K562 (cell line): ENCODE data around the gene ENTPD3. TPM values are rescaled to one million over a fixed set of nuclear protein-coding genes. Genes with fewer than 3 reads are reported as not detected.

Source experiments
- ATAC-seq: fragments of 200-7000 bp; cut with Tn5 transposase; 3 replicates; pipeline ENCODE4 v1.9.1; 2020; ENCODE audit warnings: moderate library complexity
- BruUV-seq: library from RNA; stranded (reverse); fragments of 400-500 nt; replicated peaks from 2 replicates; lab custom pipeline; 2021; lab: Mats Ljungman, UMichigan
- CTCF ChIA-PET: fragments of 300-600 bp; formaldehyde crosslinking; extraction: SDS; loops from one replicate; lab custom pipeline; 2021; ENCODE audit warnings: low intra/inter-chr PET ratio; lab: Yijun Ruan, JAX
- POLR2A ChIA-PET: fragments of 300-600, 350-650 bp; sonication (Branson Sonifier 250); formaldehyde crosslinking; extraction: SDS; loops from one replicate; lab custom pipeline; 2021; ENCODE audit warnings: antibody characterized with exemption, inconsistent platforms; lab: Yijun Ruan, JAX
- DNase-seq, 4 experiments: peaks; one replicate each; pipeline versions ENCODE4 v3.0.0 to v3.0.0-alpha.2; 2011 to 2018; ENCODE audit warnings: low spot score in 3 of 4, mixed read lengths in 3 of 4; ENCODE audit errors: extremely low read depth in 1 of 4
- FAIRE-seq: peaks from 2 replicates; lab custom pipeline; 2011; peaks lifted over from hg19 to GRCh38; lab: Jason Lieb, UNC
- H2AFZ ChIP-seq: 2 replicates; pipeline ENCODE4 v1.6.0; 2011; ENCODE audit warnings: low read depth, low read length, control low read depth, inconsistent platforms
- H3K27ac ChIP-seq: fragments of 200-600 bp; 3 replicates; pipeline ENCODE4 v1.8.0; 2011; ENCODE audit warnings: low read depth, mild to moderate bottlenecking, control low read depth, inconsistent platforms, low read length, moderate library complexity, mixed read lengths; ENCODE audit errors: extremely low read depth
- H3K27me3 ChIP-seq, 2 experiments: fragments of 300-600 bp in 1 of 2; 2 replicates in 1 of 2; 3 replicates in 1 of 2; pipeline versions ENCODE4 v1.6.0 to v1.8.0; 2011; ENCODE audit warnings: inconsistent platforms in 2 of 2, low read length in 2 of 2, mild to moderate bottlenecking in 1 of 2, mixed read lengths in 1 of 2, moderate library complexity in 1 of 2; ENCODE audit not compliant: control insufficient read depth in 2 of 2, insufficient read depth in 2 of 2
- H3K36me3 ChIP-seq: fragments of 300-600 bp; 3 replicates; pipeline ENCODE4 v1.8.0; 2011; ENCODE audit warnings: mild to moderate bottlenecking, low read length, inconsistent platforms; ENCODE audit not compliant: control insufficient read depth, insufficient read depth
- H3K4me1 ChIP-seq, 2 experiments: fragments of 200-600 bp in 1 of 2; replicated peaks in 1 of 2; 2 replicates in 1 of 2; 3 replicates in 1 of 2; pipeline versions ENCODE4 v1.5.1 to v1.8.0; 2011; ENCODE audit warnings: inconsistent platforms in 2 of 2, low read length in 2 of 2, mild to moderate bottlenecking in 1 of 2, mixed read lengths in 1 of 2, moderate library complexity in 1 of 2; ENCODE audit not compliant: control insufficient read depth in 2 of 2, insufficient read depth in 2 of 2
- H3K4me2 ChIP-seq: 2 replicates; pipeline ENCODE4 v1.6.1; 2011; ENCODE audit warnings: low read length, control low read depth, inconsistent platforms, mixed read lengths; ENCODE audit not compliant: insufficient read depth
- H3K4me3 ChIP-seq: fragments of 200-600 bp; sonication (generic), shearing (Covaris generic); 2 replicates; pipeline ENCODE4 v1.5.1; 2016; ENCODE audit warnings: control low read depth, inconsistent platforms
- H3K79me2 ChIP-seq: fragments of 200-600 bp; 3 replicates; pipeline ENCODE4 v1.8.0; 2011; ENCODE audit warnings: low read length, inconsistent platforms; ENCODE audit not compliant: control insufficient read depth, insufficient read depth
- H3K9ac ChIP-seq, 2 experiments: 2 replicates each; pipeline versions ENCODE4 v1.6.0 to v1.6.1; 2011; ENCODE audit warnings: low read depth in 2 of 2, low read length in 2 of 2, control low read depth in 1 of 2, inconsistent platforms in 1 of 2, mild to moderate bottlenecking in 1 of 2, mixed read lengths in 1 of 2; ENCODE audit not compliant: insufficient read depth in 1 of 2
- H3K9me1 ChIP-seq: one replicate; pipeline ENCODE4 v1.6.0; 2011; ENCODE audit warnings: inconsistent platforms, mild to moderate bottlenecking, low read length, moderate library complexity; ENCODE audit not compliant: control insufficient read depth, insufficient read depth
- H3K9me3 ChIP-seq: replicated peaks from 2 replicates; pipeline ENCODE4 v1.5.1; 2011; ENCODE audit warnings: low read depth, low read length, inconsistent platforms; ENCODE audit not compliant: control insufficient read depth, insufficient read depth
- H4K20me1 ChIP-seq: replicated peaks from 2 replicates; pipeline ENCODE4 v1.6.1; 2011; ENCODE audit warnings: low read length, inconsistent platforms, mixed read lengths; ENCODE audit not compliant: control insufficient read depth, insufficient read depth
- ARID1B ChIP-seq: fragments of 450-650 bp; IDR thresholded peaks from 2 replicates; pipeline ENCODE4 v1.6.1; 2016; ENCODE audit warnings: antibody characterized with exemption, mild to moderate bottlenecking, inconsistent platforms
- BHLHE40 ChIP-seq: IDR thresholded peaks from 2 replicates; pipeline ENCODE4 v1.6.1; 2011; ENCODE audit warnings: low read length, improper control_type of control experiment
- CBFA2T3 ChIP-seq: fragments of 450-650 bp; IDR thresholded peaks from 2 replicates; pipeline ENCODE4 v1.6.1; 2017
- DPF2 ChIP-seq: fragments of 450-650 bp; IDR thresholded peaks from 2 replicates; pipeline ENCODE4 v1.6.1; 2016
- GATA2 ChIP-seq: sonication (generic); formaldehyde crosslinking; IDR thresholded peaks from 2 replicates; pipeline ENCODE4 v1.4.0; 2020; ENCODE audit warnings: mild to moderate bottlenecking, missing genetic modification reagents
- HDAC2 ChIP-seq: fragments of 450-650 bp; IDR thresholded peaks from 2 replicates; pipeline ENCODE4 v1.6.1; 2016; ENCODE audit warnings: mild to moderate bottlenecking
- HDAC8 ChIP-seq: fragments of 450-650 bp; IDR thresholded peaks from 2 replicates; pipeline ENCODE4 v1.6.1; 2016; ENCODE audit warnings: mild to moderate bottlenecking, missing genetic modification characterization, moderate library complexity, missing compliant biosample characterization
- JUN ChIP-seq, 2 experiments: sonication (generic) in 1 of 2; formaldehyde crosslinking in 1 of 2; IDR thresholded peaks; 2 replicates each; pipeline versions ENCODE4 v1.6.1 to v1.8.0; 2012 to 2022; ENCODE audit warnings: borderline replicate concordance in 2 of 2, mild to moderate bottlenecking in 2 of 2, improper control_type of control experiment in 1 of 2, low read depth in 1 of 2, low read length in 1 of 2, missing genetic modification reagents in 1 of 2
- MTA1 ChIP-seq: fragments of 450-650 bp; IDR thresholded peaks from 2 replicates; pipeline ENCODE4 v1.6.1; 2017; ENCODE audit warnings: borderline replicate concordance
- MYNN ChIP-seq, 2 experiments: sonication (generic); formaldehyde crosslinking in 1 of 2; IDR thresholded peaks; 2 replicates each; pipeline versions ENCODE4 v1.5.0 to v1.6.1; 2016 to 2020; ENCODE audit warnings: antibody characterized with exemption in 1 of 2, missing genetic modification reagents in 1 of 2
- NCOA1 ChIP-seq: fragments of 450-650 bp; IDR thresholded peaks from 2 replicates; pipeline ENCODE4 v1.6.1; 2016; ENCODE audit warnings: low read depth
- SMAD3 ChIP-seq: fragments of 450-650 bp; formaldehyde crosslinking; conservative IDR thresholded peaks from 2 replicates; pipeline ENCODE4 v1.4.0; 2020; ENCODE audit warnings: mild to moderate bottlenecking
- SMARCA4 ChIP-seq: fragments of 450-650 bp; IDR thresholded peaks from 2 replicates; pipeline ENCODE4 v1.6.1; 2016
- SMARCE1 ChIP-seq: fragments of 450-650 bp; IDR thresholded peaks from 2 replicates; pipeline ENCODE4 v1.7.1; 2016; ENCODE audit warnings: mild to moderate bottlenecking
- TAL1 ChIP-seq: fragments of 450-650 bp; IDR thresholded peaks from 2 replicates; pipeline ENCODE4 v1.6.1; 2016; ENCODE audit warnings: mild to moderate bottlenecking
- TEAD4 ChIP-seq, 2 experiments: sonication (generic) in 1 of 2; formaldehyde crosslinking in 1 of 2; IDR thresholded peaks; 2 replicates each; pipeline versions ENCODE4 v1.6.1 to v1.8.0; 2012 to 2022; ENCODE audit warnings: borderline replicate concordance in 1 of 2, inconsistent platforms in 1 of 2, low read length in 1 of 2, mild to moderate bottlenecking in 1 of 2, missing genetic modification reagents in 1 of 2
- ZNF408 ChIP-seq: fragments of 250-450 bp; sonication (Bioruptor Pico); IDR thresholded peaks from 2 replicates; pipeline ENCODE4 v1.4.0; 2020; ENCODE audit warnings: low read depth, mild to moderate bottlenecking, moderate library complexity
- ZNF592 ChIP-seq: fragments of 450-650 bp; IDR thresholded peaks from 2 replicates; pipeline ENCODE4 v1.6.1; 2017; ENCODE audit warnings: antibody characterized with exemption, mild to moderate bottlenecking
- WGBS: fragments of 100-300 bp; shearing (Covaris generic); methylation state at CpG from one replicate; pipeline ENCODE4 v1.1.6; 2016; ENCODE audit warnings: low coverage, mixed read lengths; ENCODE audit not compliant: insufficient coverage; ENCODE audit errors: missing lambda C conversion rate; 5-methylcytosine and 5-hydroxymethylcytosine counted together
- in situ Hi-C: fragments of 300-500 bp; cut with MboI; formaldehyde crosslinking; loops from 4 replicates; pipeline ENCODE4 v1.15.0; 2018; ENCODE audit warnings: inconsistent platforms, mixed read lengths
- intact Hi-C: fragments of 100-400 bp; cut with micrococcal nuclease; formaldehyde crosslinking; loops from 2 replicates; pipeline ENCODE4 v1.14.2; 2022
- polyA plus RNA-seq, 8 experiments: library from polyadenylated mRNA; depleted of rRNA in 4 of 8; stranded (reverse) in 5 of 8; unstranded in 3 of 8; fragments of >200 nt; fragmentation: Nextera tagmentation in 2 of 8; fragmentation: Illumina TruSeq in 1 of 8; extraction: Ambion mirVana in 2 of 8; extraction: Trizol in 1 of 8; gene quantifications; 2 replicates each; pipeline versions ENCODE4 v1.2.1 to v1.2.3, GENCODE V29; 2011 to 2014; ENCODE audit warnings: inconsistent platforms in 1 of 8, missing spikeins in 1 of 8
- total RNA-seq, 7 experiments: library from RNA; depleted of rRNA in 6 of 7; stranded (reverse); fragments of >200 nt in 6 of 7; fragmentation: Illumina TruSeq in 2 of 7; extraction: Trizol in 2 of 7; gene quantifications; 2 replicates each; pipeline versions ENCODE4 v1.2.1 to v1.2.3, GENCODE V29; 2011 to 2021; ENCODE audit warnings: low replicate concordance in 1 of 7

ENTPD3 gene
- total and polyA plus RNA-seq, 9 of the 15 experiments (the other 6 are each of a cell fraction or from before 2014, with no cell fraction given): 0.23 to 2.1 (median 0.58) TPM

GRCh38 chr3:40417845-40418543 is 31.0 kb downstream of the ENTPD3 start:
- ATAC-seq: peak; percentile 91
- ChIA-PET POLR2A (interaction anchor here (0.6 to 1.6 kb wide), 6 partner anchors 9 to 39 kb away, joined by 3 read pairs; partner anchors contain the start of gene RPL14), CTCF (no interaction called here)
- peak; percentile 62 to 76 (median 74) for DNase-seq
- Histone ChIP-seq H3K79me2 (no peaks in the 10 kb centered on the region), H4K20me1 (no peaks in the 10 kb centered on the region), H3K9me1 (no peaks in the 10 kb centered on the region), H3K27ac (peak overlapping the region; percentile 7; the same call in 2 of the 3 replicates), H3K36me3 (no peaks in the 10 kb centered on the region), H3K4me2 (peak overlapping the region; percentile 37), H3K27me3 (no peaks in the 10 kb centered on the region), H2AFZ (peak overlapping the region; percentile 44), H3K9me3 (no peaks in the 10 kb centered on the region), H3K4me1 (peaks cover 0 to 12% of the 10 kb centered on the region in 2 experiments; a peak in 4 of 5 replicates), H3K4me3 (no peak overlapping the region), H3K9ac (peak overlapping the region; percentile 2 to 19; a peak in 1 of 4 replicates)
- BruUV-seq: no TSS peak
- 13% methylated on average over 2 of the region's 2 CpGs for WGBS
- FAIRE-seq: peak; percentile 87
- intact Hi-C loops (no loop called here), in situ Hi-C loops (no loop called here)
- peak; percentile 38; the same call in 1 of the 2 replicates for TF ChIP-seq HDAC2
- TF ChIP-seq HDAC8 (tag): no peak
- TF ChIP-seq ZNF408: no peak
- peak; percentile 73 for TF ChIP-seq CBFA2T3
- peak; percentile 87 for TF ChIP-seq DPF2
- TF ChIP-seq ZNF592: peak; percentile 42; the same call in 1 of the 2 replicates
- peak; percentile 66 for TF ChIP-seq JUN (IDR thresholded peaks at IDR 0.05; ENCODE audit: borderline replicate concordance, low read depth, low read length)
- TF ChIP-seq JUN (CRISPR knock-in tag; IDR thresholded peaks at IDR 0.05; ENCODE audit: borderline replicate concordance): no peak
- TF ChIP-seq TEAD4 (IDR thresholded peaks at IDR 0.05; ENCODE audit: low read length): peak; percentile 61
- no peak for TF ChIP-seq TEAD4 (CRISPR knock-in tag; IDR thresholded peaks at IDR 0.05; ENCODE audit: borderline replicate concordance)
- TF ChIP-seq SMARCA4: peak; percentile 74; the same call in 1 of the 2 replicates
- TF ChIP-seq NCOA1: no peak
- TF ChIP-seq TAL1: peak; percentile 52
- TF ChIP-seq BHLHE40: peak; percentile 21; the same call in 1 of the 2 replicates
- 0 out of 2 replicates have a peak, but pooled peaks have one; percentile 23 for TF ChIP-seq MYNN (IDR thresholded peaks at IDR 0.05)
- TF ChIP-seq MYNN (CRISPR knock-in tag; IDR thresholded peaks at IDR 0.05): no peak
- peak; percentile 79 for TF ChIP-seq ARID1B
- TF ChIP-seq SMARCE1: peak; percentile 76; the same call in 1 of the 2 replicates
- TF ChIP-seq GATA2 (CRISPR knock-in tag): peak; percentile 74
- TF ChIP-seq SMAD3 (CRISPR knock-in tag): no peak
- TF ChIP-seq MTA1: 0 out of 2 replicates have a peak, but pooled peaks have one; percentile 32
